Subcutaneous preadipocyte (primary cell): ENCODE results near the gene S1PR2. TPM values are rescaled to one million over a fixed set of nuclear protein-coding genes. Genes with fewer than 3 reads are reported as not detected.

Experiments used
- small RNA-seq: library from RNA; depleted of rRNA; stranded (forward); fragments of <200 nt; gene quantifications from one replicate; pipeline ENCODE3, GENCODE V24; 2012
- total RNA-seq: library from RNA; depleted of rRNA; stranded (reverse); fragments of >200 nt; gene quantifications from 2 replicates; pipeline ENCODE4 v1.2.3, GENCODE V29; 2012

The S1PR2 gene
- 37.5 and 56.1 TPM in 2 replicates for total RNA-seq

GRCh38 chr19:10230861-10231611, at the start of gene S1PR2:
TSS of gene S1PR2 (minus strand) at chr19:10231331. CDS start at chr19:10224905, 6,426 bp downstream.

GRCh38 chr19:10270616-10271394, 39.7 kb upstream of the S1PR2 start, which contains the start of gene ICAM1:
TSS of gene ICAM1 (plus strand) at chr19:10271120. CDS start at chr19:10271160, 40 bp downstream.

DNA sequence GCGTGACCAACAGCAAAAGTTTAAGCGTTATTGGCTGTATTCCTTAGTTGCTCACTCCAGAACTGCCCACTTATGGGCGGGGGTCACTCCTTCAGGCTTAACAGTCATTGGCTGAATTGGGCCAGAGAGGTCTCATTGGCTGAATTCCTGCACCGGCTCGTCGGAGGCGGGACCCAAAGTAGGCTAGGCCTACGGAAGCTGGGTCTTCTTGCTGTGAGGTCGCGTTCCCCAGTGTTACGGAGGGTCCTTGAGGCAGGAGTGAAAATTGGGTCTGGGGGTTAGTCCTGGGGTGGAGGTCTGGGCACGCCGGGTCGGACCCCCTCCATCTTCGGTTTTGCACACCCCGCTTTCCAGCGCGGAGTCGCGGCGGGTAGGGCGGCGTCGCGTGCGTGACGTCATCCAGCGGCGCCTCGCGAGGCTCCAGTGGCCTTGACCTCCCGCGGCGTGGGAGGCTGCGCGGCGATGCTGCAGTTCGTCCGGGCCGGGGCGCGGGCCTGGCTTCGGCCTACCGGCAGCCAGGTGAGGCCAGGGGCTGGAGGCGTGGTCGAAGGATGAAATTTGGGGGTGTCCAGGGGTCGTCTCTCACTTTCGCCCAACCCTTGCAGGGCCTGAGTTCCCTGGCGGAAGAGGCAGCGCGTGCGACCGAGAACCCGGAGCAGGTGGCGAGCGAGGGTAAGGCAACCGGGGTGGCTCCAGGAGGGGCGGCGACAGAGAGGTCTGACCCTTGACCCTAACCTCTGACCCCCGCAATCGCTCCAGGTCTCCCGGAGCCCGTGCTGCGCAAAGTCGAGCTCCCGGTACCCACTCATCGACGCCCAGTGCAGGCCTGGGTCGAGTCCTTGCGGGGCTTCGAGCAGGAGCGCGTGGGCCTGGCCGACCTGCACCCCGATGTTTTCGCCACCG, 20.9 kb upstream of the S1PR2 start, which contains the start of gene MRPL4:
Gene MRPL4, plus strand, starts transcription at position 423 of the 903 bp plus-strand sequence. Its CDS starts 40 bp downstream, at position 463.

DNA sequence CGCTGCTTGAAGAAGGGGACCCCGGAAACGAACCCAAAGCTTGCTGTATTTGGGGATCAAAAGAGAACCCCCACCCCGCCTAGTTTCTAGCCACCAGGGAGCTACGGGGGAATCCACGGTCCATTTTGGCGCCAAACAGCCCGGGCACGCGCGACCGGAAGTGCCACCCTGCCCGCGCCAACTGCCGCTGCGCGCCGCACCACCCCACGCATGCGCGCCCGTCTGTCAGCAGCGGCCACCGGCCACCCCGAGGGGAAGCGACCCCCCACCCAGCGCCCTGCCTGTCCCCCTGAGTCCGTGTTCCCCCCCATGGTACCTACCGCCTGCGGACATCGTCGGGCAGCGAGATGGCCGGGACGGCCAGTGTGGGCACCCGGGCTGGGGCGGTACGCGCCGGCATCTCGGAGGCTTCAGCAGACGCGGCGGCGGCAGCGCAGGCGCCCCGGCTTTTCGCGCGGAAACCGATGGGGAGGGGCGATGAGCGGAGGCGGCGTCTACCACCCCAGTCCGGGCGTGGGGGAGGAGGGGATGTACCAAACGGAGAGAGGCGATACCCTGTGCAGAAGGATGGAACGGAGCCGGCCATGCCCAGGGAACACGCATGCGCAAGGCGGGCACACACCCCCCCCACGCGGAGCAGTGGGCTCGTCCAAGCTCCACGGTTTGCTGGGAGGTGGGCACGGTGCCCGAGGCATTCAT, 36.5 kb downstream of the S1PR2 start, which contains the start of gene DNMT1:
Gene DNMT1, minus strand, starts transcription at position 454 of the 699 bp plus-strand sequence. Its CDS starts 54 bp downstream, at position 400.

Small RNA genes within 50 kb of the gene (small RNA-seq; reads per million reads assigned to genes)
- not detected for gene MIR4322

Other genes with a start within 250 kb of the S1PR2 start
- gene COL5A3, start 220.8 kb downstream of the S1PR2 start, total RNA-seq: 11.1 and 18.7 TPM in 2 replicates
- 0.39 TPM in 1 of 2 replicates, not detected in the other for gene RDH8, start 217.8 kb downstream of the S1PR2 start, total RNA-seq
- gene SHFL, start 145.0 kb downstream of the S1PR2 start, total RNA-seq: 13.1 and 16.2 TPM in 2 replicates
- 0.37 TPM in 1 of 2 replicates, not detected in the other for gene ANGPTL6, start 128.7 kb downstream of the S1PR2 start, total RNA-seq
- gene PPAN, start 125.0 kb downstream of the S1PR2 start, total RNA-seq: 35.6 and 45.5 TPM in 2 replicates
- 2.9 and 3.5 TPM in 2 replicates for gene P2RY11, start 119.6 kb downstream of the S1PR2 start, total RNA-seq
- 237 and 313 TPM in 2 replicates for gene EIF3G, start 111.4 kb downstream of the S1PR2 start, total RNA-seq
- 82.7 and 148 TPM in 2 replicates for gene DNMT1, start 36.4 kb downstream of the S1PR2 start, total RNA-seq
- 70.9 and 71.2 TPM in 2 replicates for gene MRPL4, start 20.9 kb upstream of the S1PR2 start, total RNA-seq
- 4.4 and 5.3 TPM in 2 replicates for gene ICAM1, start 39.8 kb upstream of the S1PR2 start, total RNA-seq
- gene ICAM4, start 55.6 kb upstream of the S1PR2 start, total RNA-seq: 0.39 TPM in 1 of 2 replicates, not detected in the other
- under 0.01 and 0.20 TPM in 2 replicates for gene ICAM5, start 58.6 kb upstream of the S1PR2 start, total RNA-seq
- 0.20 and 0.37 TPM in 2 replicates for gene ZGLP1, start 78.5 kb upstream of the S1PR2 start, total RNA-seq
- 11.4 and 15.6 TPM in 2 replicates for gene FDX2, start 84.7 kb upstream of the S1PR2 start, total RNA-seq
- gene RAVER1, start 102.2 kb upstream of the S1PR2 start, total RNA-seq: 6.2 and 14.1 TPM in 2 replicates
- gene ICAM3, start 108.3 kb upstream of the S1PR2 start, total RNA-seq: 8.4 and 11.4 TPM in 2 replicates
- gene TYK2, start 149.2 kb upstream of the S1PR2 start, total RNA-seq: 63.9 and 75.5 TPM in 2 replicates
- gene CDC37, start 172.2 kb upstream of the S1PR2 start, total RNA-seq: 153 and 160 TPM in 2 replicates
- 5.1 and 6.1 TPM in 2 replicates for gene PDE4A, start 189.2 kb upstream of the S1PR2 start, total RNA-seq